ENCODE results near the gene TGFA.
"Not testable (repeated sequence)": the region's sequence is repeated elsewhere in the genome, so short reads cannot be mapped to it uniquely, and the experiment has no call there.

Gene TGFA

DNA sequence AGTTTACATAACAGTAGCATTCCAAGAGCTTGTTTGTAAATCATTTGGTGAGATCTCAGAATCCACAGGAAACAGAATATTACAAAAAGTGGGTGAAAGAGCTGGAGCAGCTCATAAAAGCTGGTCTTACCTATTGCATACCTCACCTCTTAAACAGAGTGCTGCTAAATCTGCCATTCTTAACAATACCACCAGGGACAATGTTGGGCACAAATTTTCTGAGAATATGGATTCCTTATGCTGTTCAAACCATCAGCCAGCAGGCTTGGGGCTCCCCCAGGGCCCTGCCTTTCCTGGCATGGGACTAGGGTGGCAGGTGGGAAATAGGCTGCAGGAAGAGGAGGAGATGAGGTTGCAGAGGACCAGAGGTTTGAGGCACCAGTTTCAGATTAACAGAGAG lies 55.6 kb downstream of the TGFA start:
- DNase-seq (ENCODE audit: low read depth): no peak

DNA sequence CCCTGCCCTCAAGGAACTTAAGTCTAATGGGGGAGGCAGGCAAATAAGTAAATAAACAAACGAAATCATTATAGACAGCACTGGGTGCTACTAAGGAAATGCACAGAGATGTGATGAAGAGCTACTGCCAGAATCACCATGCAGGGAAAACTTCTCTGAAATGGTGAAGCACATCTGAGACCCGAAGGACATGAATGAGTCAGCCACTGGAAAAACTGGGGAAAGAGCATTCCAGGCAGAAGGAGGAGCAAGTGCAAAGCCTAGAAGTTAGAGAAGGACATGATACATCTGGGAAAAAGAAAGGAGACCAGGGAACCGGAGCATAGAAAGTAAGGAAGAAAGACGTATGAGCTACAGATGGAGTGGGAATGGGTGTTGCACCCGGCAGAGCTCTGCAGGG lies 56.8 kb downstream of the TGFA start:
- DNase-seq (ENCODE audit: low read depth): no peak

DNA sequence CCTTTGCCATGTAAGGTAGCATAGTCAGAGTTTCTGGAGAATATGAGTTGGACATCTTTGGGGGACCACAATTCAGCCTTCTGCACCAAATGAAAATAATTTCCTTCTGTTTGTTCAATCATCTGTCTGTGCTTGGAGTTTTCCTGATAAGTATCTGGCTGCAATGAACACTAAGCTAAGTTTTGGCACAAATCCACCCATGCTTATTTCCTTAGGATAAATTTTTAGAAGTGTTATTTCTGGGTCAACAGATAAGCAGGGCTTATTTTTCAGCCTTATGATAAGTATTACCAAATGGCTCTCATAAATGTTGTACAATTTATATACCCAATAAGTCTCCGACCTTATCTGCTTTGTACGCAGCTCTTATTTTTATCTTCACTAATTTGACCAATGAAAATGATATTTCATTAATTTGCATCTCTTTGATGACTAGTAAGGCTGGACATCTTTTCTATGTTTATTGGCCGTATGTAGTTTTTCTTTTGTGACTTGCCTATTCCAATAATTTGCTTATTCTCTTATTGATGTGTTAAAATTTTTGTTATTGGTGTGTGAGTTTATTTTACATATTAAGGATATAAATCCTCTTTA lies 59.2 kb downstream of the TGFA start:
- no peak for DNase-seq (ENCODE audit: low read depth)

- DNase-seq (ENCODE audit: low read depth): no peak
Observed at GRCh38 chr2:70490381-70490780, 63.2 kb downstream of the TGFA start.

DNA sequence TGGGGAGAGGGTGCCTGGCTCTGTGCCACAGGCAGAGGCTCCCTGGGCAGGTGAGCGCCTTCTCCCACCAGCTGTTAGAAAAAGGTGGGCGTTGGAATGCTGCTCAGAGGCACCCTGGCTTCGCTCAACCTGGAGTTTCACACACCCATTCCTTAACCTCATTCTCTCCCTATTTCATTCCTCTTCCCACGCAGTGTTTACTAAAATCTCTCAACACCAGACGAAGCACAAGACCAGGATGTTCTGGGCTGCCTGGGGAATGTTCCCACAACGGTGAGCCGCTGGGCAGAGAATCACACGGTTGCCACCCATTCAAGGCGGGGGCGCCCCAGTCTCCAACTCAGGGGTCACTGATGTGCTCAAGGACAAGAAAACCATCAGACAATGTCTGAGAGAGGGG lies 64.5 kb downstream of the TGFA start:
- DNase-seq (ENCODE audit: low read depth): no peak

GRCh38 chr2:70484086-70484485 lies 69.5 kb downstream of the TGFA start:
- DNase-seq (ENCODE audit: low read depth): no peak

DNA sequence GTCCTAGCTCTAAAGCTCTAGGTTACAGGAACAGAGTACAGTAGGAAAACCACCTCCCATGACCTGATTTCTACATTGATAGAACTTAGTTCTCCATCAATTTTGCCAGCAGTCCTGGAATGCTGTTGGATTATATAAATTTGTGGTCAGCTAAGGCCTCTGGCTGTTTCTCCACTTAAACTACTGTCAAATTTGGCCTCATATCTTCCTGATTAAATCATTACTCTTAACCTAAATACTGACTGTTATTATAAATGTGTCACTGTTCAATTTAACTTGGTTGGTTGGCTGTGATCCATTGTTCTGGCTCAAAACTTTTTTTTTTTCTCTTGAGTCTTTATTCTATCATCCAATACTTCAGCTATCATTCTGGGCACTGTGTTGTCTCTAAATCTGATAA lies 71.2 kb downstream of the TGFA start:
- no peak for DNase-seq (ENCODE audit: low read depth)

- DNase-seq (ENCODE audit: low read depth): no peak
Observed at GRCh38 chr2:70480468-70480867, 73.2 kb downstream of the TGFA start.

DNA sequence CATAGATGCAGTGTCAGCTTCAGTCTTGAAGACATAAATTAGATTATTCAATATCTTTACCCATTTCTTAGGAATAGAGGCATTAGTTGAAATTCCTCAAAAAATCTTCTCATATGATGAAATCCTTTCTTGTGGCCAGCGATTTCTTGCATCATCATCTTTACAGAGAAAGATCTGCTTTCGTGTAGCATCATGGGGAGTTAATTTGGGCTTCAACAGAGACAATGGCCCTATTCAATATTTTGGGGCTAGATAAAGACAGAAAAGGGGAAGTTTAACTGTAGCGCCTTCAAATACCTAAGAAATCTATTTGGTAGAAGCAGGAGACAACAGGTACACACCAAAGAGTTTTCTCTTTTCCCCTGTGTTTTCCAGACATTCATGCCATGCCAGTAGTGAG lies 73.8 kb downstream of the TGFA start:
- no peak for DNase-seq (ENCODE audit: low read depth)

- no peak for DNase-seq (ENCODE audit: low read depth)
Observed at GRCh38 chr2:70477441-70477844, 76.2 kb downstream of the TGFA start.

- no peak for DNase-seq (ENCODE audit: low read depth)
Observed at GRCh38 chr2:70475266-70475665, 78.4 kb downstream of the TGFA start.

DNA sequence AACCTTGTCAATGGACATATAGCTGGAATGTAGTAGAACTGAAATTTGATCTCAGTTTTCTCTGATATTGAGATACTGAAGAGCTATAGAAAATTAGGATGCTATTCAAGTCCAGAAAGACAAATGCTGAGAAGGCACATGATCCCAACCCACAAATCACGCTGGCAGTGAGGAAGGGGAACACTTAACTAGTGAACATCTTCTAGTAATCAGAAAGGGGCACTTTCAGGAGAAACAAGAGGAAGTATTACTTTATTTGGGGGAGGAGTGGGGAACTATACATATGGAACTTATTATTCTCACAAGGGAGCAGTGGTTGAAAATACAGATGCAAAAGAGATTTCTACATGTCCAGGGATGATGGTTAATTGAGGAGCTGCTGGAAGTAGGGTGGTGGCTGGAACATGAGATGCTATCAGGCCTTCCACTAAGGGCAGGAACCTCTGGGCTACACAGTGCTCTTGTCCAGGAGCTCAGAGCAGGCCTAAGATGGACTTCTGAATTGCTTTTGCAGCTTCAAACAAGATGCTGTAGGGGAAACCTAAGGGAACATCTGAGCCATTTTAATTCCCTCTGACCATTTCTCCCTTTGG lies 79.3 kb downstream of the TGFA start:
- no peak for DNase-seq (ENCODE audit: low read depth)

DNA sequence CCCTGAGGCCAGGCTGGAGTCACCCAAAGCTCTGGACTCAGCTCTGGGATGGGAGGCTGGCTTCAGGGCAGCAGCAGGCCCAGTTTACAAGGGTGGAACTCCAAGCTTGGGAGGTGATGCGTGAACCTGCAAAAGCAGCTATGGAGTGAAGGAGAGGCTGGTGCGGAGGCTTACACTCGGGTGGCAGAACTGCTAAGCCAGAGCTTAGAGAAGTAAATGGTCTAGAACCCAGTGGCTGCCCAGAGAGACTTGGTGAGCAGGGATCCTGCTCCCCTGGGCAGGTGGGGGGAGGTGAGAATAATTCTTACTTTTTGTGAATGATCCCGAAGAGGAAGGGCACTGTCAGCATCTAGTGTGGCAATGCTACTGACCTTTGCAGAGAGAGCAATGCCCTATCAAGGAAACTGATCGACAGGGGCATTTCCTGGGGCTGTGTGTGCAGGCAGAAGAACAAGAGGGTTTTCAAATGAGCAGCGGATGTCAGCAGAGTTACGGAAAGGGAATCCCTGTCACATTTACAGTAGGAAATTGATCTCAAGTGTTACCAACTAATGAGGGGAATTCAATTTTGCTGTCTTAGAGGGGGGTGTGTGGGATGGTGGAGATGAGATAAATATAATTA lies 80.4 kb downstream of the TGFA start:
- DNase-seq (ENCODE audit: low read depth): no peak

DNA sequence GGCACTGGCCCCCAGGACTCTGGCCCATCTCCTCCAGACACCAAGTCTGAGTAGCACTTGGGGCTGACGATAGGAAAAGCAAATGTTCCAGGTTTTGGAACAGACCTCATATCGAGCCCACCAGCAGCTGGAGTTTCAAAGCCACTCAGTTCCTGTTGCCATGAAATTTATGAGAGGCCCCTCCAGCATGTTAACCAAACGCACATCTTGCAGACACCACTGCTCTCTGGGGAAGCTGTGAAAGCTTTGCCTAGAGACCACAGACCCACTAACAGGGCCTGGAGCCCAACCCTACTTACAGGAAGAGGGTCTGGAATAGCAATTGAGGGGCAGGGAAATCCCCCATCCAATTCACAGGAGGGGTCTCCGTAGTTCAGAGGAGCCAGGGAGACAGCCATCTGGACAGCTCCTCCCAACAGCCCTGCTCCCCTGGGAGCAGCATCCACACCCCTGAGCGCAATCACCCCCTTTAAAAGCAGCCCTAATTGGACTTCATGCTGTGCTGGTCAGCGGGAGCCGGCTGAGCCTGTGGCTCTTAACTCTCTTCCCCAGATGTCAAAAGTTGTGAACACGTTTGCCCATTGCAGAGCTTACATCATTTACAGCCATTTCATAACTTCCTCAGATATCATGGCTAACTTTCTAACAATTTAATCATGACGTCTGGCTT lies 81.3 kb downstream of the TGFA start:
- no peak for DNase-seq (ENCODE audit: low read depth)

DNA sequence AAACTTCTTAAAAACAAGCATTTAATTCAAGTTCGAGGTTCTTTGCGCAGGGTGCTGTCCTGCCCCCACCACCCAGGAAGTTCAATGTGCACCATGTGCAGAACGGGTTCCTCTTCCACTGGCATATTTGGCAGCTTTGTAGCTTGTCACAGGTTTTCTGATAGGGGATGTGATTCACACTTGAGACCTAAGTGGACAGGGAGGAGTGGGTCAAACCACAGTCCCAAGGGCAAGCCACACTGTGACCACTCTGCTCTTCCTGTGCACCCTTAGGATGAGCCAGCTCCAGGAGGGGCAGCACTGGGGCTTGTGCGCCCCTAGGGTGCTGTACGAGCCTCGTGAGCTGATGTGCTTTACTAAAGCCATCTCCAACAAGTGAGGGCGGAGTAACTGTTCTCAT lies 82.5 kb downstream of the TGFA start:
- DNase-seq (ENCODE audit: low read depth): no peak

GRCh38 chr2:70469961-70470360 lies 83.7 kb downstream of the TGFA start:
- no peak for DNase-seq (ENCODE audit: low read depth)

DNA sequence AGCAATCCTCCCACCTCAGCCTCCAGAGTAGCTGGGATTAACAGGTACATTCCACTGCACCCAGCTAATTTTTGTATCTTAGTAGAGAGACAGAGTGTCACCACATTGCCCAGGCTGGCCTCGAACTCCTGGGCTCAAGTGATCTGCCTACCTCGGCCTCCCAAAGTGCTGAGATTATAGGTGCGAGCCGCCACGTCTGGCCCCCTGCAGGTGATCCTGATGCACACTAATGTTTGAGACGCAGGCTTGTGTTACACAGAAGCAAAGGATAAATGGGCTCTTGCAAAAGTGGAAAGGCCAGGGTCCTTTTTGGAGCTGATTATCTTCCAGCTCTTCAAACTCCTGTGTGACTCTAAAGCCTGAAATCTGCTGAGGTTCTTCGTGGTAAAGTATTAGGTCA lies 84.2 kb downstream of the TGFA start:
- DNase-seq (ENCODE audit: low read depth): no peak

DNA sequence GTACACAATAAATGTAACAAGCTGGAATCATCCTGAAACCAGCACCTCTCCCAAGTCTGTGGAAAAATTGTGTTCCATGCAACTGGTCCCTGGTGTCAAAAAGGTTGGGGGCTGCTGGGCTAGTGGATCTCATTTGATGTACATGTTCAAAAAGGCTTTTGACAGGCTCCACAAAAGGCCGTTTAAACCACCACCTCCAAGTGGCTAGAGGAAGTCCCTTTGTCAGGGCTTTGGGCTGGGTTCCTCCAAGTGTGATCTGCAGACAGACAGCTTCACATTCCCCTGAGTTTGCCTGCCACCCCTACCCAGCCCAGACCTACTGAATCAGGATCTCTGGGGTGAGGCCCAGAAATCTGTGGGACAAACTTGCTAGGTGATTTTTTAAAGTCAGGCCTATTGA lies 84.7 kb downstream of the TGFA start:
- DNase-seq (ENCODE audit: low read depth): no peak

GRCh38 chr2:70467831-70468779 lies 85.5 kb downstream of the TGFA start:
- DNase-seq (ENCODE audit: low read depth): no peak

GRCh38 chr2:70467237-70467636 lies 86.4 kb downstream of the TGFA start:
- DNase-seq (ENCODE audit: low read depth): no peak

- DNase-seq (ENCODE audit: low read depth): not testable (repeated sequence)
Observed at GRCh38 chr2:70466647-70467046, 87.0 kb downstream of the TGFA start.

DNA sequence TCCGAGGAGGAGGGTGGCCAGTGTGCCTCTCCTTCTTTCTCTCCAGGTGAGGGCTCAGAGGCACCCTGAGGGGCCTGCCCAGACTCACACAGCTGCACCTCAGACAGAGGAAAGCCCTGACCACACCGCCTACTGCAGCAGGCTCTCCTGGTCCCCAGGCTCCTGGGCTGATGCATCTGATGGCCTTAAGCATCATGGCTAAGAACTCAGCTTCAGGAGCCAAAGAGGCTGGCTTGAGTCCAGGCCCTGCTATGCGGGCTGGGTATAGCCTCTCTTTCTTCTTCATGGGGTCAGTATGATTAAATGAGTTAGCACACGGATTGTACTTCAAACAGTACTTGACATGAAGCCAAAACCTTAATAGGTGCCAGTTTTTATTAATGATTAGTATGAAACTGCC lies 89.6 kb downstream of the TGFA start:
- DNase-seq (ENCODE audit: low read depth): no peak

All from activated T-cell treated with anti-CD3 and anti-CD28 coated beads for 24 hours (primary cell).